HG02571 (cell line): ENCODE measurements around the gene CACNA1D.

ENCODE experiments used
- ATAC-seq: cut with Tn5 transposase; IDR thresholded peaks from one replicate; pipeline ENCODE4 v1.9.1; 2021; ENCODE audit warnings: mild to moderate bottlenecking, moderate library complexity; ENCODE audit not compliant: unreplicated experiment

The CACNA1D gene

DNA sequence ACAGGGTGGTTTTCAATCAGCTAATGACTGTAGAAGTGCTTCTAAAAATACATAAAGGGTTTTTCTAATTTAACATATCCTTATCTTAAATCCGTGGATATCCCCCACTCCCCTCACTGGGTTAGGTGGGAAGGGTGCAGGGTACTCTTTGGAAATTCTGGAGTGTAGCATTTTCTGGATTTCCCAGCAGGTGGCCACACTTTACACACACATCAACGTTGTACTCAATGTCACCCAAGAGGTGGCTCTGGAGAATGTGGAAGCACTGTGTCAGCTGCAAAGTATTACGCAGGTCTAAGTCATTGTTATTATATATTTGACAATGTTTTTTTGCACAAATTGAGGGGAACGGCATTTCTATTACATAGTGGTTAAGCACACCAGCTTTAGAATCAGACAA, 183.0 kb downstream of the CACNA1D start:
- ATAC-seq = no peak

GRCh38 chr3:53680028-53680427, 185.6 kb downstream of the CACNA1D start:
- ATAC-seq = no peak

- no peak for ATAC-seq
Measured at GRCh38 chr3:53682807-53683206, 188.4 kb downstream of the CACNA1D start.

DNA sequence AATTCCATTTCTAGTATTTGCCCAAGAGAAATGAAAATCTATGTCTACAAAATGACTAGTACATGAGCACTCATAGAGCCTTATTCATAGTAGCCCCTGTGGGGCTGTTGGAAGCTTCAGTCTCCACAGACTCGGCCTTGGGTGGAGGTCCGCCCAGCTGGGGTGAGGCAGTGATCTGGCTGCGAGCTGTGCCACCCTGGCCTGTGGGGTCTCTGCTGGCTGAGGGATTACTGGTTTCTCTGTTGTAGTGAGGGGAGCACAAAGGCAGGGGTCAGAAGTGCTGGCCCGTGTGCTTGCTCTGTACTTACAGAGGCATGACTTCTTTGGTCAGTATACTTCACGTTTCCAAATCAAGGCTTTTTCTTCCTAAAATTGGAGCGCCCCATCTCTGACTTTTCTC, 193.7 kb downstream of the CACNA1D start:
- no peak for ATAC-seq

DNA sequence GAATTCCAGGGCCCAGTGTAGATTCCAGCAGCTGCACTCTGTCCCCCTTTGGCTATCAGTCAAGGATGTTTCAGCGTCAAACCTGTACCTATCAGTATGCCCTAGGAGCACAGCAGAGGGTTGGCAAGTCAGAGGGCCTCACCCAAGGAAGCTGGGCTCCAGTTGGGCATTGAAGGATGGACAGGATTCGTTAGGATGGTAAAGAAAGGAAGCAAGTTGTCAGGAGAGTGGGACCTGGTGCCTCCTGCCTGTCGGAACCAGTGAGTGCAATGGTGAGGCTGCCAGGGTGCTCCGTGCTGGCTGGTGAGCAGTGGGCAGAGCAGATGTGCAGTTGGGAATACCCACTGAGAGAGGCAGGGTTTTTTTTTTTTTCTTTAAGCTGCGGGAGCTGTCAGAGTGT, 194.6 kb downstream of the CACNA1D start:
- no peak for ATAC-seq

DNA sequence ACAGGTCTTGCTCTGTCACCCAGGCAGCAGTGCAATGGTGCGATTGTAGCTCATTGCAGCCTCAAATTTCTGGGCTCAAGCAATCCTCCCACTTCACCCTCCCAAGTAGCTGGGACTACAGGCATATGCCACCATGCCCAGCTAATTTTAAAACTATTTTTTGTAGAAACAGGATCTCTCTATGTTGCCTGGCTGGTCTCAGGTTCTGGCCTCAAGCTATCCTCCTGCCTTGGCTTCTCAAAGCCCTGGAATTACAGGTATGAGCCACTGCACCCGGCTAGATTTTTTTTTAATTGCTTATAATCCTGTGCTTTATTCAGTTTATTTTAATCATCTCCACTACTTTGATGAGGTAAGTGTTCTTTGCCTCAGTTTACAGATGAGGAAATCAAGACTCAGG, 195.3 kb downstream of the CACNA1D start:
- ATAC-seq = no peak

- no peak for ATAC-seq
Measured at GRCh38 chr3:53690521-53690920, 196.1 kb downstream of the CACNA1D start.

DNA sequence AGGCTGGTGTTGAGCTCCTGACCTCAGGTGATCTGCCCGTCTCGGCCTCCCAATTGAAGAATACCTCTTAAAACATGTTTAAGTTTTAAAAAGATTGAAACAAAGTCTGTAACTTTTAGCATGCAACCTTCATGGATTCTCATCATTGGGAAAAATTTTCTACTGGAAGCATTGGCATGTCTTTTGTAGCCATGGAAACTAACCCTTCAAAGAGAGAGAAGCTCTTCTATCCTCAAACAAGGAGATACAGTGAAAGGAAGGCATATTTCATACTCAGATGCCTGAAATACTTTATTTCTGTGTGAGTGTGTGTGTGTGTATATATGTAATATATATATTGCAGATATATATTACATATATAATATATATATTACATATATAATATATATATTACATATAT, 196.9 kb downstream of the CACNA1D start:
- no peak for ATAC-seq

- ATAC-seq = no peak
Measured at GRCh38 chr3:53691885-53692284, 197.5 kb downstream of the CACNA1D start.

DNA sequence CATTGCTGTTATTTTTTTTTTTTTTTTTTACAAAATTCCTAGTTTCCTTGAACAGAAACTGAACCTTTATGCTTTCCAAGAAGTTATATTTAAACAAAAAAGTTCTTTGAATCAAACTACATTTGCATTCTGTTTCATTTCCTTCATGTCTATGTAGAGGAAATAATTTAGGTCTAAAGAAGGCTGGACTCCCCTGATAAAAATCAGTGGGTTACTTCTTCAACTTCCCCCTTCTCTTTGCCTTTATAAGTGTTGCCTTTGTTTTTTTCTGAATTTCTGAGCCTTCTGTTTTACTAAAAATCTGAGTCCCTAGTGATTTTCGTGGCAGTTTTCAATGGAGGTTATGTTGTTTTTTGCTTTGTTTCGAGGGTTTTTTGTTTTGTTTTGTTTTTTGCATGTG, 199.0 kb downstream of the CACNA1D start:
- ATAC-seq = no peak

GRCh38 chr3:53694046-53694445, 199.6 kb downstream of the CACNA1D start:
- no peak for ATAC-seq

GRCh38 chr3:53694666-53695323, 200.4 kb downstream of the CACNA1D start:
- ATAC-seq = no peak

DNA sequence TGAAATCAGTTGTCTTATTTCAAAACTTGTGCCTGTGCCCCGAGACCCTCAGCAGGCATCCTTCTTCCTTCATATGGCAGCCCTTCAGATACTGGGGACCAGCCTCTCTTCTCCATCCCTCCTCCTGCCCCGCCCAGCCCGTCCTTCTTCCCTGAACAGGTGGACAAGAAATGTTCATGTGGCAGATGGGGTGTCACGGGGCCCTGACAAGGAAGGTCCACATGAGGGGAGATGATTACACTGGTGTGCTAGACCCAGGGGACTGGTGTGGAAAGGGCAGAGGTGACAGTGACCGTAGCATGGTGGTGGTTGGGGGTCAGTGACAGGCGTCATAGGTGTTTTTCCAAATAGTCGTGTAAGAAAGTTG, 200.9 kb downstream of the CACNA1D start:
- ATAC-seq = no peak

- ATAC-seq = no peak
Measured at GRCh38 chr3:53696401-53697172, 202.2 kb downstream of the CACNA1D start.

DNA sequence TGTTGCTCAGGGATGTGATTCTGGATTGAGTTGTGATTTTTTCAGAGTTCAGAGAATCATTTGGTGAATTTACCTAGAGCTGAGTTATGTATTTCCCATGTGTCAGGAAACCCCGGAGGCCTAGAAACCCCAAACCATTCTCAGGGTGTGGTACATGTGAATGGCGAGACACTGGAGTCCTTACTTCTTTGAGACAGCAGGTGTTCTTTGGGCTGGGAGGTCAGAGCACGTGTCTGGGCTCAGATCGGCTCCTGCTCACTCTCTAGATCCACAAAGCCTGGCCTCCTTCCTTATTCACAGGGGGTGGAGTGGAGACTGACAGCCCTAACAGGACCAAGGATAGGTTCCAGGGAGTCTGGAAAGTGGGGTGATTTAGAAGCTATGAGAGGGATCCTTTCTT, 206.0 kb downstream of the CACNA1D start:
- ATAC-seq = no peak

- no peak for ATAC-seq
Measured at GRCh38 chr3:53702776-53703530, 208.5 kb downstream of the CACNA1D start.

GRCh38 chr3:53703630-53704362, 209.4 kb downstream of the CACNA1D start:
- ATAC-seq = no peak

DNA sequence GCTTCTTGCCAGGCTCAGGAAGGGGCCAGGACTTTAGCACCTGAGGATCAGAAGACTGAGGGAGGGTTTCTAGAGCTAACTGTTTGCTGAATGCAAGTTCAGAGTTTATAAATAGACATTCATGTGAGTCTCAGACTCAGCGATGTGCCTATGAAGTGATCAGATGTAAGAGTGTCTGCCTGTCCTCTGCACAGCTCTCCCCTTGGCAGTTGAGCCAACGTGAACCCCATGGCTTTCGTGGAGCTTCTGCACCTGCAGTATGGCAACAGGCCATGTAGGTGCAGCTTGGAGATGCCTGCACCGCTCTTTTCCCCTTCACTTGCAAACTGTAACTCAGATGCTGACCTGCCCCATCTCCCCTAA, 209.9 kb downstream of the CACNA1D start:
- ATAC-seq = no peak

- ATAC-seq = no peak
Measured at GRCh38 chr3:53705024-53705745, 210.8 kb downstream of the CACNA1D start.

GRCh38 chr3:53705774-53706173, 211.4 kb downstream of the CACNA1D start:
- no peak for ATAC-seq

- no peak for ATAC-seq
Measured at GRCh38 chr3:53707222-53707621, 212.8 kb downstream of the CACNA1D start.
